Colonic mucosa (tissue), 4 donors: ENCODE measurements around the gene EFCAB11. TPM values are rescaled to one million over a fixed set of nuclear protein-coding genes. Genes with fewer than 3 reads are reported as not detected.

ENCODE experiments used
- DNase-seq: peaks from one replicate; pipeline ENCODE4 v3.0.0-alpha.2; 2020
- H3K27ac ChIP-seq: fragments of 200-600 bp; one replicate; pipeline ENCODE4 v1.8.0; 2021
- H3K27me3 ChIP-seq: fragments of 200-600 bp; one replicate; pipeline ENCODE4 v1.8.0; 2021
- H3K36me3 ChIP-seq: fragments of 200-600 bp; one replicate; pipeline ENCODE4 v1.8.0; 2021
- H3K4me1 ChIP-seq: fragments of 200-600 bp; one replicate; pipeline ENCODE4 v1.8.0; 2021; ENCODE audit warnings: mild to moderate bottlenecking
- H3K4me3 ChIP-seq: fragments of 200-600 bp; one replicate; pipeline ENCODE4 v1.8.0; 2021
- H3K9ac ChIP-seq, 2 donors: one replicate each; pipeline ENCODE4 v1.7.0; 2013; ENCODE audit warnings: control low read depth in 2 of 2, low read depth in 2 of 2, low read length in 2 of 2
- H3K9me3 ChIP-seq: fragments of 200-600 bp; one replicate; pipeline ENCODE4 v1.8.0; 2021
- CTCF ChIP-seq: fragments of 200-600 bp; IDR thresholded peaks from one replicate; pipeline ENCODE4 v1.8.0; 2022; ENCODE audit warnings: antibody characterized with exemption, mild to moderate bottlenecking
- intact Hi-C: fragments of 100-400 bp; cut with DNase I; formaldehyde crosslinking; loops from one replicate; pipeline ENCODE4 v1.14.1; 2022
- total RNA-seq, 2 donors: library from RNA; stranded (reverse); fragmentation: NEBNext Ultra II Directional in 1 of 2; extraction: Animal tissue kit (Norgen Biotek cat#: 25700) in 1 of 2; gene quantifications; one replicate each; pipeline ENCODE4 v1.2.1, GENCODE V29; 2021
- donor health status: healthy.
- donor health status: DM: no; HTN: no; CAD: no.
- donor health status: DM: no; HTN: no; CAD: no.

EFCAB11 gene
- 10 to 100 TPM; 12.1 to 14.1 TPM for total RNA-seq

DNA sequence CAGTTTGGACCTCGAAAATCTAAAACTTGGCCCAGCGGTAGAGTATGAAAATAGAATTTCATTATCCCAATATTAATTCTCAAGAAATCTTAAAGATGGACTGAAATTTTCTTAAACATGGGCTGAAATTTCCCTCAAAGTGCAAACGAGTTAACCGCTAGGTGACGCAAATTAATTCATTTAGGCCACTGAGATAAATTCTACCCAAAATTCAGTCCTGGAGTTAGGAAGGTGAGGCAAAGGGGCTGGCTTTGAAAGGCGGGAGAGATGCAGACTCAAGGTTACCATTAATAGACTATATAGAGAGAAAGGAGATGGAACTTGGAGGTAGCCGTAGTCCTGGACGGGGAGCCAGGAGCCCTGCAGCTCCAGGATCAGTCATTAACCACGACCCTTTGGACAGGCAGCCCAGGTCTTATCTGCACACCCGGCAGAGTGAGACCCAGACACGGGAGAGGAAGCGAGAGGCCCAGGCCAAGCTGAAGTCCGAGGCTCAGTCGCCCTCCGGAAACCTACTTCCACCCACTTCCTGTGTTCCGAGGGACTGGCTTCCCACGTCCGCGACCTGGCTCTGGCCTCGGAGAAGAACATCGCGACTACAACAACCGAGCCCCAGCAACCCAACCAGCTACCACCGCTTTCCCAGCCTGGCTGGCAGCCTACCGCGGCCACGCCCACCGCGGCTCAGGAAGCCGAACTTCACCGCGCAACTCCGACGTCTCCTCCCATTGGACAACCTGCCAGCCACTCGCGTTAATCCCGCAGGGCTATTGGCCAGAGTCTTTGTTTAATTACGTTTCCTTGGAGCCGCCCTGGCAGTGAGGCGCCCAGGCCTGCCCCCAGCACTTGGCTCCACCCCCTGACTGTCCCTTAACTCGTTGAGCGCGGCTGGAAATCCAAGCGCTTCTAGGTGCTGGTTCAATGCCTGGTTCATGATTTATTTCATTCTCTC lies at the start of gene EFCAB11:
Gene EFCAB11, minus strand, starts transcription at position 661 of the 952 bp plus-strand sequence. Its CDS starts 70 bp downstream, at position 591.
- intact Hi-C loops: no loop called here
- TF ChIP-seq CTCF: no peak
- DNase-seq: peak; percentile 98
- Histone ChIP-seq H3K4me1 (no peaks in the 10 kb centered on the region), H3K36me3 (no peaks in the 10 kb centered on the region), H3K27ac (peak within 1 kb of the TSS; percentile 94), H3K27me3 (no peaks in the 10 kb centered on the region), H3K9me3 (no peaks in the 10 kb centered on the region), H3K4me3 (peak within 1 kb of the TSS; percentile 87), H3K9ac (peak within 1 kb of the TSS; percentile 53 to 86)

GRCh38 chr14:90003526-90004307 lies 49.2 kb upstream of the EFCAB11 start:
- Histone ChIP-seq H3K36me3 (no peaks in the 10 kb centered on the region), H3K9me3 (no peaks in the 10 kb centered on the region), H3K27ac (no peak overlapping the region), H3K27me3 (no peaks in the 10 kb centered on the region), H3K4me3 (no peak overlapping the region), H3K9ac (no peak overlapping the region), H3K4me1 (no peaks in the 10 kb centered on the region)
- no peak for DNase-seq
- intact Hi-C loops: no loop called here
- no peak for TF ChIP-seq CTCF

- Histone ChIP-seq H3K27me3 (no peaks in the 10 kb centered on the region), H3K9me3 (no peaks in the 10 kb centered on the region), H3K4me3 (no peak overlapping the region), H3K36me3 (no peaks in the 10 kb centered on the region), H3K27ac (no peak overlapping the region), H3K4me1 (no peaks in the 10 kb centered on the region), H3K9ac (no peak overlapping the region)
- intact Hi-C loops: no loop called here
- no peak for DNase-seq
- no peak for TF ChIP-seq CTCF
Measured at GRCh38 chr14:90000935-90001334, 46.4 kb upstream of the EFCAB11 start.

GRCh38 chr14:89996963-89997362 lies 42.4 kb upstream of the EFCAB11 start:
- Histone ChIP-seq H3K36me3 (peaks cover 5% of the 10 kb centered on the region), H3K9ac (no peak overlapping the region), H3K4me1 (no peaks in the 10 kb centered on the region), H3K27ac (no peak overlapping the region), H3K27me3 (no peaks in the 10 kb centered on the region), H3K4me3 (no peak overlapping the region), H3K9me3 (no peaks in the 10 kb centered on the region)
- intact Hi-C loops: no loop called here
- DNase-seq: no peak
- no peak for TF ChIP-seq CTCF

- no peak for DNase-seq
Measured at GRCh38 chr14:89992273-89992672, 37.7 kb upstream of the EFCAB11 start.

More at GRCh38 chr14:89992273-89992672, 37.7 kb upstream of the EFCAB11 start:
- H3K36me3 ChIP-seq: peaks cover 5% of the 10 kb centered on the region
- no peak overlapping the region for H3K9ac ChIP-seq
- H3K4me1 ChIP-seq: no peaks in the 10 kb centered on the region
- H3K4me3 ChIP-seq: no peak overlapping the region
- intact Hi-C loops: no loop called here
- no peaks in the 10 kb centered on the region for H3K9me3 ChIP-seq
- H3K27ac ChIP-seq: no peak overlapping the region
- no peaks in the 10 kb centered on the region for H3K27me3 ChIP-seq
- no peak for TF ChIP-seq CTCF
